Progenitor cell of endocrine pancreas (in vitro differentiated cells): ENCODE measurements around the gene VPS35L. TPM values are rescaled to one million over a fixed set of nuclear protein-coding genes. Genes with fewer than 3 reads are reported as not detected.

Source experiments
- DNase-seq: peaks from one replicate; pipeline ENCODE4 v3.0.0; 2021; ENCODE audit warnings: low spot score; ENCODE audit not compliant: unreplicated experiment
- H3K27ac Mint-ChIP-seq: 2 replicates; pipeline ENCODE4 v1.8.0; 2021; ENCODE audit warnings: mild to moderate bottlenecking, moderate library complexity, mixed read lengths
- H3K27me3 Mint-ChIP-seq: 2 replicates; pipeline ENCODE4 v1.8.0; 2021; ENCODE audit warnings: mixed read lengths
- H3K36me3 Mint-ChIP-seq: 2 replicates; pipeline ENCODE4 v1.8.0; 2022; ENCODE audit warnings: mixed read lengths; ENCODE audit not compliant: insufficient read depth
- H3K4me1 Mint-ChIP-seq: 2 replicates; pipeline ENCODE4 v1.8.0; 2021; ENCODE audit warnings: low read depth, mixed read lengths
- H3K4me3 Mint-ChIP-seq: 2 replicates; pipeline ENCODE4 v1.8.0; 2021; ENCODE audit warnings: low read depth, mild to moderate bottlenecking, moderate library complexity, mixed read lengths
- H3K9me3 Mint-ChIP-seq: 2 replicates; pipeline ENCODE4 v1.8.0; 2021; ENCODE audit warnings: low read depth, mixed read lengths
- total RNA-seq: library from RNA; stranded (reverse); gene quantifications from 2 replicates; pipeline ENCODE4 v1.2.1, GENCODE V29; 2021
- TF ChIP-seq, protein P1 (sequence below): fragments of 200-600 bp; sonication (generic); IDR thresholded peaks from one replicate; pipeline ENCODE4 v1.5.0; 2021; ENCODE audit warnings: antibody characterized with exemption, mild to moderate bottlenecking; ENCODE audit not compliant: unreplicated experiment

VPS35L gene
- total RNA-seq, 1 donor from 2014 or later = 88.4 TPM

DNA sequence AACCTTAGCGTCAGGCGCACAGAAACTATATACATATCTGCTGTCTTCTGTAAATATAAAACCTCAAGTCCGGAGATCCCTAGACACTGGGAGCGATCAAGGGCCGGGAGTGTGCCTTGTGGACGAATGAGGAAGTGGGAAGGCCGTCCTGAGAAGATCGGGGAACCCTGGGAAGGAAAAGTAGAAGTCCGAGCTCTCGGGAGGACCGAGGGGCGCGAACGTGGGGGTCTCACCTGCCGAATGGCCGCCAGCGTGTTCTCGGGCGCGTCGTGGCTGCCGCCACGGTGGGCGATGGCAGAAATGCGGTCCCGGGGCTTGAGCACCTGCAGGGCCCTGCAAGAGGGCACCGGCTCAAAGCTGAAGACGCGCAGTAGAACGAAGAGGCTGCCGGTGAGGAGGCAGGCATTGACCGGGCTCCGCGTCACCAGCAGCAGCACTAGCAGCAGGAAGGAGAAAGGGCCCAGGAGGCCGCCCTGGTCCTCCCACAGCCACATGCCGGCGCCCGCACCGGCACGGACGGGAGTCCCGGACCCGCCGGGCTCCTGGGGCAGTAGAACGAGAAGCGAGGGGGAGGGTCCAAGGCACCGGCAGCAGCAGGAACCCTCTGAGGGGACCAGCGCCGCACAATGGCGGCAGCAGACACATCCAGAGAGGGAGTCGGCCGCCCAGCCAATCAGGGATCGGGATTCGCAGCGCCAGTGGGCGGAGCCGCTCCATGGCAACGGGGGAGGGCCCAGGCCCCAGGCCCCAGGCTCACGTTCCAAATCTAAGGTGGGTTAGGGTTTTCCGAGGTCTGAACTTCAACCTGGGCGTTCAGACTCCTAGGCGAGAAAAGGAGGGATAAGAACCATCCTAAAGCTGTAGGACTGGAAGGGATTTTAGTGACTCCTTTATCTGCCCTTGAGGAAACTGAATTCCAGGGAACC lies 33.8 kb upstream of the VPS35L start, which contains the start of gene GDE1:
Gene GDE1, minus strand, starts transcription at position 628 of the 926 bp plus-strand sequence. Its CDS starts 134 bp downstream, at position 494.
- no peaks in the 10 kb centered on the region for H3K27me3 Mint-ChIP-seq
- H3K27ac Mint-ChIP-seq = peak within 1 kb of the TSS; percentile 94
- peaks cover 7% of the 10 kb centered on the region for H3K36me3 Mint-ChIP-seq
- peaks cover 47% of the 10 kb centered on the region for H3K4me1 Mint-ChIP-seq
- peak; percentile 93 for DNase-seq
- no peaks in the 10 kb centered on the region for H3K9me3 Mint-ChIP-seq
- H3K4me3 Mint-ChIP-seq = peak within 1 kb of the TSS; percentile 83
- TF ChIP-seq, protein P1, sequence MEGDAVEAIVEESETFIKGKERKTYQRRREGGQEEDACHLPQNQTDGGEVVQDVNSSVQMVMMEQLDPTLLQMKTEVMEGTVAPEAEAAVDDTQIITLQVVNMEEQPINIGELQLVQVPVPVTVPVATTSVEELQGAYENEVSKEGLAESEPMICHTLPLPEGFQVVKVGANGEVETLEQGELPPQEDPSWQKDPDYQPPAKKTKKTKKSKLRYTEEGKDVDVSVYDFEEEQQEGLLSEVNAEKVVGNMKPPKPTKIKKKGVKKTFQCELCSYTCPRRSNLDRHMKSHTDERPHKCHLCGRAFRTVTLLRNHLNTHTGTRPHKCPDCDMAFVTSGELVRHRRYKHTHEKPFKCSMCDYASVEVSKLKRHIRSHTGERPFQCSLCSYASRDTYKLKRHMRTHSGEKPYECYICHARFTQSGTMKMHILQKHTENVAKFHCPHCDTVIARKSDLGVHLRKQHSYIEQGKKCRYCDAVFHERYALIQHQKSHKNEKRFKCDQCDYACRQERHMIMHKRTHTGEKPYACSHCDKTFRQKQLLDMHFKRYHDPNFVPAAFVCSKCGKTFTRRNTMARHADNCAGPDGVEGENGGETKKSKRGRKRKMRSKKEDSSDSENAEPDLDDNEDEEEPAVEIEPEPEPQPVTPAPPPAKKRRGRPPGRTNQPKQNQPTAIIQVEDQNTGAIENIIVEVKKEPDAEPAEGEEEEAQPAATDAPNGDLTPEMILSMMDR = peak; percentile 42

DNA sequence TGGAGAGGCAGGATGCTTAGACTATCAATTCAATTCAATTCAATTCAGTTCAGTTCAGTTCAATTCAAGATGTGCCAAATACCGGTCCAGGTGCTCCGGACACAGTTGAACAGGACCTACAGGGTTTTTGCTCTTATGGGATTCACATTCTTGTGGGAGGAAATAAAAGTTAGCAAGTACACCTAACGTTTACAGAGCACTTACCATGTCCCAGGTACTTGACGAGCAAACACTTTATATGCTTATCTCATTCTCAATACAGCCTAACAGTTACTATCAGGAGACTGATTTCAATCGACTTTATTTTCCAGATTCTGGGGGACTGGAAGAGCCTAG lies 33.1 kb upstream of the VPS35L start:
- DNase-seq = no peak
- TF ChIP-seq, protein P1 = no peak
- H3K4me1 Mint-ChIP-seq = peaks cover 47% of the 10 kb centered on the region
- H3K4me3 Mint-ChIP-seq = peak overlapping the region; percentile 83
- H3K36me3 Mint-ChIP-seq = peaks cover 2% of the 10 kb centered on the region
- peak overlapping the region; percentile 89 for H3K27ac Mint-ChIP-seq
- no peaks in the 10 kb centered on the region for H3K9me3 Mint-ChIP-seq
- H3K27me3 Mint-ChIP-seq = no peaks in the 10 kb centered on the region

DNA sequence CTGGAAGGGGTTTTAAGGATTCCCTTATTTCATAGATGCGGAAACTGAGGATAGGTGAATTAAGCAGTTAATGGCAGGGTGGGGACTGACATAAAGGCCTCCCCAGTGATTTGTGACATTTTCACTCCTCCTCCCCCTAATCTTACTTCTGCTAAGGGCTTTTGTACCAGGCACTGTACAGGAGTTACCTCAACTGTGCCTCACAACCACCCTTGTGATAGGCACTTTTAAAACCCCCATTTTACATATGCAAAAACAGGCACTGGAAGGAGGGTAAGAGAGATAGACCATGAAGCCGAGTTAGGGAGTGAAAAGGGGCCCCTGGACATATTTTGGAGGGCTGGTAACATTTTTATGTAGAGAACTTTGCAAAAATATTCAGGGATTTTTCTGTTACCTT lies 32.7 kb upstream of the VPS35L start:
- Mint-ChIP-seq H3K4me1 (peaks cover 43% of the 10 kb centered on the region), H3K4me3 (peak overlapping the region; percentile 83), H3K27me3 (no peaks in the 10 kb centered on the region), H3K36me3 (peaks cover 2% of the 10 kb centered on the region), H3K27ac (no peak overlapping the region), H3K9me3 (no peaks in the 10 kb centered on the region)
- DNase-seq = no peak
- TF ChIP-seq, protein P1 = no peak

DNA sequence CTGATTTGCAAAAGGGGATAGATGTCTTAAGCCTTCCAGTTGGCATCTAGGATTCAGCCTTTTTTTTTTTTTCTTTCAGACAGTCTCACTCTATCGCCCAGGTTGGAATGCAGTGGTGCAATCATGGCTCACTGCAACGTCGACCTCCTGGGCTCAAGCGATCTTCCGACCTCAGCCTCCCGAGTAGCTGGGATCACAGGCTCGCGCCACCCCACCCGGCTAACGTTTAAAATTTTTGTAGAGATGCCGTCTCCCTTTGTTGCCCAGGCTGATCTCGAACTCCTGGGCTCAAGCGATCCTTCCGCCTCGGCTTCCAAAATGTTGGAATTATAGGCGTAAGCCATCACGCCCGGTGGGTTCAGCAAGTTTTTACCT lies 32.3 kb upstream of the VPS35L start:
- Mint-ChIP-seq H3K36me3 (peaks cover 2% of the 10 kb centered on the region), H3K4me1 (peaks cover 43% of the 10 kb centered on the region), H3K27me3 (no peaks in the 10 kb centered on the region), H3K4me3 (peak overlapping the region; percentile 98), H3K27ac (no peak overlapping the region), H3K9me3 (no peaks in the 10 kb centered on the region)
- DNase-seq = no peak
- TF ChIP-seq, protein P1 = no peak

DNA sequence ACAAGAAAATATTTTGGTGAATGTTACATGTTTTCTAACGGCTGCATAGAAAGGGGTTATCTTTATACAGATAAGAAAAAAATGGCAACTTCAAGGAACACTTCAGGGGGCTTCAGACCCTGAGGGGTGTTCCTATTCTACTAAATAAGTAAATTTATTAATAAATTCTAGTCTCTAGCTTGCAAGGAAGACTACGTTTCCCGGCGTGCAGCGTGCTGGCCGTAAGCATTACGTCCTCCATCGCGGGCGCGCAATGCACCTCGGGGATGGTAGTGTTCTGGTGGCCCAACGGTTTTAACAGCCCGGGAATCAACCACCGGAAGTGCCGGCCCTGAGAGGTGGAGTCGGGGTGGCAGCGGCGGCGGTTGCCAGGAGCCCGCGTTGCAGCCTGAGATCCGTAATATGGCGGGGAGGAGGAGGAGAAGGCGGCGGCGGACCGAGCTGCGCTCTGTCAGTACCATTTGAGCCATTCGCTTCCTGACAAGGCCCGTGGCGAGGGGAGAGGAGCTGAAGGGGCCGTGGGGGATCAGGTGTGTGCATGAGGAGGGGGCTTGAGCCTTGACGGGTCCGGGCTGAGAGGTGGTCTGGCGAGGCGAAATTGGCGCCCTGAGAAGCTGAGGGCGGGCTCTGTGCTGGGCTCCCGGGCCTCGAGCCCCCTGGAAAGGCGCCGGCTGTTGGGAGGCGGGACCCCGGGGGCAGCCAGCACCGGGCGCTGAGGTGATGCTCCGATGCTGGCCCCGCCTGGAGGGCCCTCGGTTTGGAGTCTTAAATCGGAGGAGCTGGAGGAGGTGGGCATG lies 31.7 kb upstream of the VPS35L start, which contains the start of gene CCP110:
Gene CCP110, plus strand, starts transcription at position 384 of the 797 bp plus-strand sequence. CDS start 3,940 bp downstream, outside the sequence.
- TF ChIP-seq, protein P1 = no peak
- H3K4me1 Mint-ChIP-seq = peaks cover 37% of the 10 kb centered on the region
- peak within 1 kb of the TSS; percentile 98 for H3K4me3 Mint-ChIP-seq
- H3K36me3 Mint-ChIP-seq = no peaks in the 10 kb centered on the region
- H3K27ac Mint-ChIP-seq = peak within 1 kb of the TSS; percentile 95
- peak; percentile 76 for DNase-seq
- no peaks in the 10 kb centered on the region for H3K27me3 Mint-ChIP-seq
- no peaks in the 10 kb centered on the region for H3K9me3 Mint-ChIP-seq
